HG03354 (cell line): ENCODE measurements around the gene ADAMTS10.
"Not testable (repeated sequence)": the region's sequence is repeated elsewhere in the genome, so short reads cannot be mapped to it uniquely, and the experiment has no call there.

Experiments used
- ATAC-seq: cut with Tn5 transposase; IDR thresholded peaks from one replicate; pipeline ENCODE4 v1.9.1; 2021; ENCODE audit warnings: mild to moderate bottlenecking; ENCODE audit not compliant: unreplicated experiment, poor library complexity, severe bottlenecking

Gene ADAMTS10

DNA sequence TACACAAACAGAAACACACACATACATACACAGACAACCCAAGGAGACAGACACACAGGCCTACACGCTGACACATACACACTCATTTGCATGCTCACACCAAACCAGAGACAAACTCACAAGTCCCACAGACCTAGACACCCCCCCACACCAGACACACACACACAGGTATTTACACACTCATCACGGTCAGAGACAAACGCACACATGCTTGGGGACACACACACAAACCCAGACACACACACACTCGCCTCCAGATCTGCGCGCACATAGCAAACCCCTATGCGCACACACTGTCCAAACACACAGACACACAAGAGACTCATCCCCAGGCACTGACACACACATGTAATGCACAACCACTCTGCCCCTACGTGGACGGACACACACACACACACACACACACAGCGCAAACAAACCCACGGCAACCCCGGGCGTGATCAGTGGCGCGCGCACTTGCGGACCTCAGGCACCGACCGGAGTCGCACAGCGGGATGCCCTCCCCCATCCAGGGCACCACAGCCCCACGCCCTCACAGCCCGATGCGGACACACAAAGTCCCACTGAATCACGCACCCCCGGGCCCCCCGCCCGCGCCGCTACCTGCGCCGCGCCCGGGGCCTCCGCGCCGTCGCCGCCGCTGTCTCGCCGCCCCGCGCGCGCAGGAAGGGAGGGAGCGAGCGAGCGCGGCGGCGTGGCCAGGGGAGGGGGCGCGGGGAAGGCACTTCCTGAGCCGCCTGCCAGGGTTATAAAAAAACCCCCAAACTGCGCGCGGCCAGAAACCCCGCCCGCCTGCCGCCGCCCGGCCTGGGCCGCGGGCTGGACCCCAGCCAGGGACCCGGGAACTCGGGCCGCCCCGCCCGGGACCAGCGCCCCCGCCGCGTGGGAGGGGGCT lies at the start of gene ADAMTS10:
Gene ADAMTS10 (minus strand): TSS at position 675 of the 895 bp plus-strand sequence. CDS start 5,005 bp downstream, outside the sequence.
- ATAC-seq, result no peak

DNA sequence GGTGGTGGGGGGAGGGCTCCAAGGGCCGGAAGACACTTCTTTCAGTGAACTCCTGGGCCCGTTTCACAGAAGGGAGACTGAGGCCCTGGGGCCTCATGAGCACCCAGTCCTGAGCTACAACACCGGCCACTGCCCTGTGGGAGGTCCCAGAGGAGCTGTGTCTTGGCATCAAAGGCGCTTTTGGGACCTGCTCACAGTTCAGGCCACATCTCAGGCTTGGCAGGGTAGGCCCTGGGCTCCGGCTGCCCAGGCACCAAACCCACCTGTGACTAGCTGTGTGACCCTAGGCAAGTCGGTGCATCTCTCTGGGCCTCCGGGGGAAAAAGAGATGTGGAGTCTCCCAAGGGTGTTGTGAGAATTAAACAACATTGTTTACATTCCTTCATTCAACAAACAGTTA lies 49.4 kb upstream of the ADAMTS10 start:
- no peak for ATAC-seq

DNA sequence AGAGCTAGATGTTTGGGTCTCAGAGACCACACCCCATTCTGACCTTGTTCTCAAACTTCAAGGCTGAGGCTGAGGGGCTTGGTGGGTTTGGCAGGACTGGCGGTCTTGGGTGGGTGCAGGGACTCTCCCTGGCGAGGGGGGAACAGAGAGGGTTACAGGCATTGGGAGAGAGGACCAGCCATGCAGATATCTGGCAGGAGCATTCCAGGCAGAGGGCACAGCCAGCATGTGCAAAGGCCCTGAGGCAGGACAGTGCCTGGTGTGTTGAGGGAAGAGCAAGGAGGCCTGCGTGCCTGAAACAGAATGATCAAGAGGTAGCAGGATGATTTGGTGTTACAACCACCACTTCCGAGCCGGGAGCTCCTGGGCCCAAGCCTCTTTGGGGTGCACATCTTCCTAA lies 47.4 kb upstream of the ADAMTS10 start:
- no peak for ATAC-seq

DNA sequence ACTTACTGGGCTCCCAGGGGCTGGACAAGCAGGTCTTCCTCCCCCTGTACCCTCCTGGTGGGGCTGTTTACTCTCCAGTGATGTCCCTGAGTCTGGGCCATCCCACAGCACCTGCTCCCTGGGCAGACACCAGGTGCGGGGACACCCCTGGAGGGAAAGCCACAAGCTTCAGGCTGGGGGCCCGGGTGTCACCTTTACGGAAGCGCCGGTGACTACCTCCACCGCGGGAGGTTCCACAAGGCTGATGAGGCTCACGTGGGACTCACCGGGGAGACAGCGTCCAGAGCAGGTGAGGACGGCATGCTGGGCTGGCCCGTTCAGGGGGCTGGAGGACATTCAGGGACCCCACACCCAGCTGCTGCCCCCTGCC lies 44.8 kb upstream of the ADAMTS10 start:
- no peak for ATAC-seq

DNA sequence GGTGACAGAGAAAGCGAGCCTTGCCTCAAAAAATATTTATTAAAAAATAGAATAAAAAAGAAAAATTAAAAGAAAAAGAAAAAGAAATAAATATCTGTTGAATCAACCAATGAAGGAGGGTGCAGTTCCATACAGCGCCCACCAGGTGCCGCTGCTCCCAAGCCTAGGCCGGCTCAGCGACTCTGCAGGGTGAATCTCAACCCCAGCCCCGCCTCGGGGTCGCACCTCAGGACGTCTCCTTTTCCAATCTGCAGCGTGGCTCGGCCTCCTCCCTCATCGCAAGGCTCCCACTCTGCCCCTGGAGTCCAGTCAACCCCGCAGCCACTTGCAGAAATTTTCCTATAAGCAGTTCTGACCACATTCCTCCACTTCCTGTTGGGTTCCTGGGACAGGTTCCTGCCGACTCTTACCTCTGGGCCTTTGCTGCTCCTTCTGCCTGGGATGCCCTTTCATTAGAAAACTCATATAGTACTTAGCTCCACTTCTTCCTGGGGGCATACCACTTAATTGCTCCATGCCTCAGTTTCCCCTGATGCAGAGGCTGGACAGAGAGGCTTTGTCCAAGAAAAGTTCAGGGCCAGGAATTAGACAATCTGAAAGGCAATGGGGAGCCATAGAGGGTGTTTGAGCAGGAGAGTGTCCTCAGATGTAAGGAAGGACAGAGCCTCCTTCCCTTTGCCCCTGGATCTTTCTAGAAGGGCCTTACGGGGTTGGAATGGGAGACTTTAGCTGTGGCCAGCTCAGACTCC lies 44.2 kb upstream of the ADAMTS10 start:
- no peak for ATAC-seq

DNA sequence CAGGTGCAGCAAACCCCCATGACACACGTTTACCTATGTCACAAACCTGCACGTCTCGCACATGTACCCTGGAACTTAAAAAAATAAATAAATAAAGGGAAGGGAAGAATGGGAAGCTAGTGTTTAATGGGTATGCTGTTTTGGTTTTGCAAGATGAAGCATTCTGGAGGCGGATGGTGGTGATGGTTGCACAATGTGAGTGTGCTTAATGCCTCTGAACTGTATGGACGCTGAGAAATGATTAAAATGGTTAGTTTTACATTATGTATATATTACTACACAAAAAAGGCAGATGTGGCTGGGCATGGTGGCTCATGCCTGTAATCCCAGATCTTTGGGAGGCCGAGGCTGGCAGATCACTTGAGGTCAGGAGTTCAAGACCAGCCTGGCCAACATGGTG lies 37.7 kb upstream of the ADAMTS10 start:
- no peak for ATAC-seq

DNA sequence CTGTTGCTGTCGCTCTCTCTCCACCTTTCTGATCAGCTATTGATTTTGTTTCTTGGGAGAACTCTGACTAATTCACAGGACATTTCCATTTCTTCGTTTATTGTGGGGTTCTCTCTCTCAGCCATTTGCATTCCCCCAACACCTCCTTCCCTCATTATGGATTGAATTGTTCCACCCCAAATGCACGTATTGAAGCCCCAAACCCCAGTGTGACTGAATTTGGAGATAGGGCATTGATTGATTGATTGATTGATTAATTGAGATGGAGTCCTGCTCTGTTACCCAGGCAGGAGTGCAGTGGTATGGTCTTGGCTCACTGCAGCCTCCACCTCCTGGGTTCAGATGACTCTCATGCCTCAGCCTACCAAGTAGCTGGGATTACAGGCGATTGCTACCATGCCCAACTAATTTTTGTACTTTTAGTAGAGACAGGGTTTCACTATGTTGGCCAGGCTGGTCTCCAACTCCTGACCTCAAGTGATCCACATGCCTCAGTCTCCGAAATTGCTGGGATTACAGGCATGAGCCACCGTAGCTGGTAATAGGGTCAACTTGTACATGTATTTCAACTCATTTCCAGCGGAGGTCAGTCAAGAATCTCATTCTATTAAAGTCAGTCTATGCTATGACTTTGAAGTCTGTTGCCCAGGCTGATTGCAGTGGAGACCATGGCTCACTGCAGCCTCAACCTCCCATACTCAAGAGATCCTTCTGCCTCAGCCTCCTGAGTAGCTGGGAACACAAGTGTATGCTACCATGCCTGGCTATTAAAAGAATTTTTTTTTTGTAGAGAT lies 33.5 kb upstream of the ADAMTS10 start:
- ATAC-seq, result no peak

DNA sequence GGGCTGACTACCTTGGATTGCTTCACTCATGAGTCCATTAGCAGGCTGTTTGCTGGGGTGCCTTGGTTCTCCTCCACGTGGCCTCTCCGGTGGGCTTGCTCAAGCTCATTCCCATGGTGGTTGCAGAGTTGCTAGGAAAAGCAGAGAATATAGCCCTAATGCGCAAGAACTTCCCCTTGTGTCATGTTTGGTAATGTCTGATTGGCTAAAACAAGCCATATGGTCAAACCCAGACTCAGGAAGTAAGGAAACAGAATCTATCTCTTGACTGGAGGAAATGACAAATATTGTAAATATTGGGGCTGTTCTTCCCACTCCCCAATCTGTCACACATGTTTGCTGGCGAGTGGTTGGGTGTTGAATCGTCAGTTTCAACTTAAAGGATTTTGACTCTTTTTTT lies 32.0 kb upstream of the ADAMTS10 start:
- ATAC-seq, result no peak

DNA sequence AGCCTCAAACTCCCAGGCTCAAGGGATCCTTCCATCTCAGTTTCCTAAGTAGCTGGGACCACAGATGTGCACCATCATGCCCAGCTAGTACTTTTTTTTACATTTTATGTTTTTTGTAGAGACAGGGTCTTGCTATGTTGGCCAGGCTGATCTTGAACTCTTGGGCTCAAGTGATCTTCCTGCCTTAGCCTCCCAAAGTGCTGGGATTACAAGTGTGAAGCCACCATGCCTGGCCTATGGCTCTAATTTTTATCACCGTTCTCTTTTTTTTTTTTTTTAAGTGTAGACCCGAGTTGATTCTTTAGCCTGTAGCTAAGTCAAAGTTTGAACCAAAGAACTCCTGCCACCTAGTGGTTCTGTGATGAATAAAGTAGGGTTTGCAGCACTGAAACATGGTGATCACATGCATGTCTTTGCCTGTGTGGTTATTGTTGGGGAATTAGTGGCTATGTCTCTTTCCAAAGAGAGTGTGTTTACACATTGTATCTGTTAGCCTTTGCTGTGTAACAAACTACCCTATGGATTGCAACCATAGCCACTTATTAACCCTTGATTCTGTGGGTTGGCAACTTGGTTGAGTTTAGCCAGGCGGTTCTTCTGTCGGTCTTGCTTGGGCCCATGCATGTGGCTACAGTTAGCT lies 31.5 kb upstream of the ADAMTS10 start:
- ATAC-seq, result no peak

DNA sequence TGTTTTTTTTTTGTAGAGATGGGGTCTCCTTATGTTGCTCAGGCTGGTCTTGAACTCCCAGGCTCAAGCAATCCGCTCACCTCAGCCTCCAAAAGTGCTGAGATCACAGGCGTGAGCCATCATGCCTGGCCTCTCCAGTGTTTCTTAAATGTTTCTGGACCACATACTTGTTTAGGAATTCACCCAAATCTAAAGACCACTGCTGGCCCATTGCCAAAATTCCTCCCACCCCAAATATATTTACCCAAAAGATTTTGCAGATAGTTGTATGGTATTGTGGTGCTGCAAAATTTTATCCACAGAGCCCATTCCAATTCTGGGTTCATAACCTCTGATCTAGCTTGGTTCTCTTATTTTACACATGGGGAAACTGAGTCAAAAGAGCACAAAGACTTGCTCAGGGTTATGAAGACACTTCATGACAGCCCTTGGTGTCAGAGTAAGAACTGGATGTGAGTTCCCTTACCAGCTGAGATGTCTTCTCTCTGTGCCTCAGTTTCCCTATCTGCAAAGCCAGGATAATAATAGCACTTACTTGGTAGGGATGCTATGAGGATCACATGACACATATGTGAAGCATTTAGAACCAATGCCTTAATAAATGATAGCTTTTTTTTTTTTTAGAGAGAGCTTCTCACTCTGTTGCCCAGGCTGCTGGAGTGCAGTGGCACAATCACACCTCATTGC lies 30.8 kb upstream of the ADAMTS10 start:
- no peak for ATAC-seq

DNA sequence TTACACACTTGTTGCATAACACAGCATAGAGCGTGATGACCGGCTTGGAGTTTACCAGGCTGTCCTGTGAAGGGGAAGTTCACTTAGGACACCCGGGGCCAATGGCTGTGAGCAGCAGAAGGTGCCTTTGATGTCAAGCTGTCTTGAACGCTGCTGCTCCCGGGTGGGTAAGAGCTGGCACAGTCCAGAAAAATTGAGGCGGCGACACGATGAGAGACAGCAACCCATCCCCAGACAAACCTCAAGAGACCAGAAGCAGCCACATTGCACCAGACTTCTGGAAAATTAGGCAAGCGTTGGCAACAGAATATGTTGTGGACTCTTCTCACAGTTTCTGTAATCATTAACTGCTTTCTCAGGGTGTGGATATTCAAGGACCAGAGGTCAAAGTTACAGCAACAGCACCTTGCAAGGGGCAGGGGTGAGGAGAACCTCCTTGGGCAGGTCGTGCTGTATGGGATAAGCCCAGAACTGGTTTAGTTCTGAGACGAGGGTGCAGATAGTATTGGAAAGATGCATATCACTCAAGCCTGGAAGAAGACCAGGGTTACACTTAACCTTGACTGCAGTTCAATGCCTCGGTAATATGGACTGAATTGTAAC lies 30.0 kb upstream of the ADAMTS10 start:
- no peak for ATAC-seq

DNA sequence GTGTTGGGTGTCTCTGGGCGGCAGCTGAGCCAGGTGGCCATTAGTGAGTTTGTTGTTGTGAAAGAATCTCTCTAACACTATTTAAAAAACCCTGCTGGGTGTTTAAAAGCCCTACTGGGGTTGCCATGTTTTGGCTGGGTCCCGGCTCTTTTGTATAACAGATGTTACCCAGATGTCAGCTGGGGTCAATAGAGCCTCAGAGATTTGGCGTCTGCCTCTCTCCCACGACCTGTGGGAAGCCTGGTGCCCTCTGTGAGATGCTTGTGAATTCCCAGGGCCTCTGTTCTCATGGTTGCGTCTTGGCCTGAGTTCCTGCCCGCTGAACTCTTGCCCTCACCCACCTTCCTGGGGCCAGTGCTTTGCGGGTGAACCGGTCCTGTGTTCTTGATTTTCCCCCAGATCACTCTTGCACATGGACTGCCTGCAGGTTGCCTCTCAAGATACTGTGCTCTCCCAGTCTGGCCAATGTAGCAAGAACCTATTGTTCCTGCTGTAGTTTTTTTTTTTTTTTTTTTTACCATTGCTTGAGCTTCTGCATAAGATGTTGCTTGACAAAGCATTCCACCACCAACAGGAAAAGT lies 29.4 kb upstream of the ADAMTS10 start:
- no peak for ATAC-seq

DNA sequence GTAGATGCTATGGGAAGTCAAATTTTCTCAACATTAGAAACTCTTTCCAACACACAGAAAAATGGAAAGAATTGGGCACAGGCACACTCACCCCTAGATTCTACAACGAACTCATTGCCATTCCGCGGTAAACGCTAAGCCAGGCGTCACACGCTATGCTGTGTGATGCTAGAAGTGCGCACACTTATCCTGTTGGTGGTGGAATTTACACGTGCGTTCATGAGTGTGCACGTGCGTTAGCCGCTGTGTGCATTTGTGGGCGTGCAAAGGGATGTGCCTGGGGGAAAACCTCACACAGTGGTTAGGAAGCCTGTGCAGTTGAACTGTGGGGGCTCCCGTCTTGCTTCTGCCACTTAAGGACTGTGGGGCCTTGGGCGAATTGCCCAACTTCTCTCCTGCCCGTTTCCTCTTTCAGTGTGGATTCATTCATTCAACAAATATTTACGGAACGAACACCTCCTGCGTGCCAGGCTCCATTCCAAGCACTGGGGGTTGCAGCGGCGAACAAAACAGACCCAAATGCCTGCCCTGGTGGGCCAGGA lies 27.6 kb upstream of the ADAMTS10 start:
- no peak for ATAC-seq

DNA sequence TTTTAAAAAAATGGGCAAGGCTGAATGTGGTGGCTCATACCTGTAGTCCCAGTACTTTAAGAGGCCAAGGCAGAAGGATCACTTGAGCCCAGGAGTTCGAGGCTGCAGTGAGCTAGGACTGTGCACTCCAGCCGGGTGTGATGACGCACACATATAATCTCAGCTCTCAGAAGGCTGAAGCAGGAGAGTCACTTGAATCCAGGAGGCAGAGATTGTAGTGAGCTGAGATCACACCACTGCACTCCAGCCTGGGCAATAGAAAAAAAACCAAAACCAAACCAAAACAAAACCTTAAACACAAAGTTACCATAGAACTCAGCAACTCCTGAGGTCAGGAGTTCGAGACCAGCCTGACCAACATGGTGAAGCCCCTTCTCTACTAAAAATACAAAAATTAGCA lies 26.6 kb upstream of the ADAMTS10 start:
- ATAC-seq, result not testable (repeated sequence)

DNA sequence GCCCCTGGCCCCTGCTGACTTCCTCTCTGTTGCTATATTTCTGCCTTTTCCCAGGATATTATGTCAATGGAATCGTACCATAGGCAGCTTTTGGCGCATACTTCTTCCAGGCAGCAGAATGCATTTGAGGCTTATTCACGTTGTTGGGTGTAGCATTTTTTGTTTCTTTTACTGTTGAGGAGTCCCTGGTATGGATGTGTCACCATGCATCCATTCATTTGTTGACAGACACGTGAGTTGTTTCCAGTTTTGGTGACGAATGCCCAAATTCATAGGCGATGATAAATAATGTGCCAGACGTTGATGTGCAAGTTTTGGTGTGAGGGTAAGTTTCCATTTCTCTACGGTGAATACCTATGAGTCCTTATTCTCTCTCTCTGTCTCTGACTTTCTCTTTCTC lies 24.9 kb upstream of the ADAMTS10 start:
- no peak for ATAC-seq

DNA sequence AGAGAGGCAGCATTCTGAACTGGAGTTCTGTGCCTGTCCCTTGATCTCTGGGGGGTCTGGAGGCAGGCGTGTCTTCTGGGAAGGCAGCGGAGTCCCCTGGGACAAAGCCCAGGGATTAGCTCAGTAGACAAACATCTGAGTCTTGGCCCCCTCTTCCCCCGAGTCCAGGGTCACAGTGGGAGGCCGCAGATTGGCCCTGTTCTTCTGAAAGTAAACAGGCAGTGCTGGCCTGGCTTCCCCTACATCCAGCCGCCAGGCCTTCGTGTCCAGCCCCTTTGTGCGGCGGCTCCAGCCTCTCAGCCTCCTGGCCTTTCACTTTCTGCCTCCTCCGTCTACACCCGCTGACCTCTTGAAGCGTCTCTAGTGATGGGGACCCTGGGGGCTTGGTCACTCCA lies 20.9 kb upstream of the ADAMTS10 start:
- no peak for ATAC-seq

DNA sequence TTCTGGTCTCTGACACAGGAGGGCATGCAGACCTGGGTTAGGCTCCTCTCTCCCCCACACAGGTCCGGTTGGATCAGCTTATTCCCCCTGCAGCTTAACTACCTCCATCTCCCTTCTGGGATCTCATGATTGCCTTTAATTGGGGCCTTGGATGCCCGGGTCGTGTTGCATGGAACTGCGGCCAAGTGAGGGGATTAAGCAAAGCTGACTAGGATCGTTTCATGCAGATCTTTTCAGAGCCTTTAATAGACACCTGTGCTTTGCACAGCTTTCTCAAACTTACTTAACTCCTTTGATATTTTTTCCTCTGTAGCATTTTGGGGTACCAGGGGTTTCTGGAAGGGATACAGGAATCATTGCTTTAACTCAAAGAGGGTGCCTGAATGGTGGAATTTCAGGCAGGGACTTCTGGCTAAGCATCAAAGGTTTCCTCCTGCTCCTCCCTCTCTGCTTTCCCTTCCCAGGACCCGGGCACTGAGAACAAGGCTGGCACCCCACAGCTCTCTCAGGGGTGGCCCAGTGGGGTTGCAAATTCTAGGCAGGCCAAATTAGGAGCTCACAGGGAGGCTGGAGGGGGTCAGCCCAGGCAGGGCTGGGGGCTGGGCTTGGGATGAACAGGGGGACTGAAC lies 20.4 kb upstream of the ADAMTS10 start:
- no peak for ATAC-seq
